Stimulated activated CD8-positive, alpha-beta memory T cell treated with anti-CD3 and anti-CD28 coated beads, Interleukin-15, amount 100 ng/mL, for 48 hours (primary cell): ENCODE results near the gene MAP3K4.
A peak's percentile ranks its signal among the peaks of the same experiment; 100 is the strongest.

Experiments
- DNase-seq, 2 donors: peaks; one replicate each; pipeline ENCODE4 v3.0.0-alpha.2; 2020; ENCODE audit warnings: low read depth in 2 of 2

Gene MAP3K4

GRCh38 chr6:161037873-161038228 is 46.3 kb downstream of the MAP3K4 start:
- DNase-seq, result no peak

GRCh38 chr6:161038229-161039031 is 46.9 kb downstream of the MAP3K4 start:
- DNase-seq, result peak in 1 of 2 donors; percentile 1

- no peak for DNase-seq
Observed at GRCh38 chr6:161041274-161041673, 49.7 kb downstream of the MAP3K4 start.

DNA sequence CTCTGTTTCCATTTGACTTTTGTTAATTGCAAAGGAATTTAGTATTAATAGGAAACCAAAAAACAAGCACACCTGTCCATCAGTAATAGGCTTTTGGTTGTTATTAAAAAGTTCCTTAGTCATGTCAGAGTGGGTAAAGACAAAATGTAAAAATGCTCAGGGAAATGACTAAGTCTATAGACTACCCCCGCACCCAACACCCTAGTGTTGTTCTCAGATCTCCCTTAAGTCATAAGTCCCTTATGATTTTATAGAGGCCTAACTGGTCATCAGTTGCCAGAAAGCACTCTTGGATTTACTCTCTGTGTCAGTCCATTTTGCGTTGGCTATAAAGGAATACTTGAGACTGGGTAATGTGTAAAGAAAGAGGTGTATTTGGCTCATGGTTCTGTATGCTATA is 52.8 kb downstream of the MAP3K4 start:
- DNase-seq, result no peak

DNA sequence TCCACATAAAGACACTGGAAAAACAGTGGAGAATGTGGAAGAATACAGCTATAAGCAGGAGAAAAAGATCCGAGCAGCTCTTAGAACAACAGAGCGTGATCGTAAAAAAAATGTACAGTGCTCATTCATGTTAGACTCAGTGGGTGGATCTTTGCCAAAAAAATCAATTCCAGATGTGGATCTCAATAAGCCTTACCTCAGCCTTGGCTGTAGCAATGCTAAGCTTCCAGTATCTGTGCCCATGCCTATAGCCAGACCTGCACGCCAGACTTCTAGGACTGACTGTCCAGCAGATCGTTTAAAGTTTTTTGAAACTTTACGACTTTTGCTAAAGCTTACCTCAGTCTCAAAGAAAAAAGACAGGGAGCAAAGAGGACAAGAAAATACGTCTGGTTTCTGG is 57.1 kb downstream of the MAP3K4 start:
- DNase-seq, result no peak

DNA sequence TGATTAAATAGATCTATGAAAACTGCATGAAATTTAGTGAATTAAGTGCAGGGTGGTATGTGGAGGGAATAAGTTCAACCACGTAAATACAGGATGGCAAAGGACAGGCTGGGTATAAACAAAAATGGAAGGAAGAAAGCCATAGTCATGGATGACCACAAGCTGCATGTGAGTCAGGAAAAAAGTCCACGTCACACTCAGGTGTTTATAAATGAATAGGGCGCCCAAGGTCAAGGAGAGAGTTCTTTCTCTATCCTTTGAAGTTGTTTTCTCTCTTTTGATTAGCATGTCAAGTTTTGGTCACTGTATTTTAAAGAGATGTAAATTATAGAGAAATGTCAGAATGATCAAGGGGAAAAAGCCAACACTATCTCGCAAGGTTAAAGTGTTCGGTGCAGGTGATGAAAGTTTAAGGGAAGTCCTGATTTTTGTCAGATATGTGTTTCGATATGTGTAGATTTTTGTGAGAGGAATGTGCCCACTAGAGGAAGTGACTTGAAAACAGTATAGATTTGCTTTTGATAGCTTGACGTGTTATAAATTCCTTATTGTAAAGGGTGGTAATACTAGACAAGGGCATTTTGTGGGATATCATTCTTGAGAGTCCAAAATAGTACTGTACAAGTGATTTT is 58.7 kb downstream of the MAP3K4 start:
- no peak for DNase-seq

DNA sequence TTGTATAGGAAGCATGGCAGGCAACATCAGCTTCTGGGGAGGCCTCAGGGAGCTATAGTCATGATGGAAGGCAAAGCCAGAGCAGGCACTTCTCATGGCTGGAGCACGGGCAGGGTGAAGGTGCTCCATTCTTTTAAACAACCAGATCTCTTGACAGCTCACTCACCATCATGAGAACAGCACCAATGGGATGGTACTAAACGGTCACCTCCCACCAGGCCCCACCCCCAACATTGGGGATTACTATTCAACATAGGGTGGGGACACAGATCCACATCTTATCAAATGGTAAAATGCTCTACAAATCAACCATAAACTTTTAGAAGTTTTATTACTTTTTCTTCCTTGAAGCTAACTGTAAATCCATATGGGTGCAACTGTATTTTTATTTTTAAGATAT is 61.5 kb downstream of the MAP3K4 start:
- no peak for DNase-seq

DNA sequence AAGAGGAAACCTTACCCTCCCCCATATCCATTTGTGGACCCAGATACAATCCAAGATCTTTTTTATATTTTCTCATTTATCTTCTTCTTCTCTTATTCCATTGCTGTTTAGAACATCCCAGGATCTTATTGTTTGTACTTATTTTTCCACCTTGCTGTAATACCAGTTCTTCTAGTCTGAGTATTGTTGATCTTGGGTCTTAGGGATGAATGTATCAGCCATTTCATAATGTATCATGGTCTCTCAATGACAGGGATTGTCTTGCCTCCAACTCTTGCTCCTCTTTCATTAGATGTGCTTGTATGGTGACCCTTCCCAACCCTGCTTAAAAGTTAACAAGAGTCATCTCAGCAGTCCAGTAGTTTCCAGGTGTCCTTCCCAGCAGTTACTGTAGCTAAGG is 63.3 kb downstream of the MAP3K4 start:
- no peak for DNase-seq

- no peak for DNase-seq
Observed at GRCh38 chr6:161056451-161056850, 64.9 kb downstream of the MAP3K4 start.

DNA sequence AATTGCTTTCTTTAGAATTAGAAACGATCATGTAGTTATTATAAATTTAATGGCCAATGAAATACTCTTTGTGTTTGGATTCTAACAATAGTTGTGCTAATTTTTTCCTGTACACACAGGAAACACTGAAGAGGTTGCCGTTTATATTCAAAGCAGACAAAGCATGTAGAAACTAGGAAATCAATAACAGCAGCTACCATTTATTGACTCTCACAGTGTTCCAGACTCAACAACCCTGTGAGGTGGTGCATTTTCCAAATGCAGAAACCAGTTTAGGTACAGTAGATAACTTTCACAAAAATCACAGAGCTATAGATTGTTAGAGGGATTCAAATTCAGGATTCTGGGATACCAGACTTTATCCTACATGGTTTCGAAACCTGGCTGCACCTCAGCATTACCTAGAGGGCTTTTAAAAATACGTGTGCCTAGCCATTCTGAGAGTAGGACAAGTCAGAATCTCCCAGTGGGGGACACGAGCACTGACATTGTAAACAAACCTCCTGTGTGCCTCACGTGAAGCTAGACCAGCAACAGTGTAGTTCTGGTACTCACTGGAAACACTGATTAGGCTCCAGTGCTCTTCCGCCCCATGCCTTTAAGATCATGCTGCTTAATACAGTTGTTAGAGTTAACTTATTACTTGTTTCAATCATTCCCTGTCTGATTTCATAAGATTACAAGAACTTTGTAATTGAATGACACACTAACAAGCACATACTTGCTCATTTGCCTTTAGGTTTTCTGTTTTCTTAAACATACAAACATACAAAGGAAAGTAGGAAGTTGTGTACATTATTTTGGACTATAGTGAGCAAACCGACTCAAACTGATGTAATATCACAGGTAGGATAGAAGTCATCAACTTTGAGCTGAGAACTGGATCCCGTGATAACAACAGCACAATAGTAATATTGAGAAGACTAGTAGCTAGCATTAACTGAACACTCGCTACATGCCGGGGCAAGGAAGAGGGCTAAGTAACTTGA is 65.8 kb downstream of the MAP3K4 start:
- DNase-seq, result no peak

DNA sequence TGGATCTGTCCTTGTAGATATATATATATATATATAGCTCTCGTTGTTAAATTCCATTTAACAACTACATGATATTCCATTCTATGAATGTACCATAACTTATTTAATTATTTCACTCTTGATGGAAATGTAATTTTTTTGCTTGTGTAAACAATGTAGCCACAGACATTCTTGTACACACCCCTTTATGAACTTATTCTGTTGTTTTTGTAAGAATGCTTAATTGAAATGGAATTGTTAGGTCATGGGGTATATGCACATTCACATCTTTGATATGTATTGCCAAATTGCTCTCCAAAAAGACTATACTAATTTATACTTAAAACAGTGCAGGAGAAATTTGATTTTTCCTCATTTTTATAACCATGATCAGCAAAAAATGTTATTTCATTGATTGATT is 67.2 kb downstream of the MAP3K4 start:
- no peak for DNase-seq

- DNase-seq, result no peak
Observed at GRCh38 chr6:161061576-161061975, 70.0 kb downstream of the MAP3K4 start.

DNA sequence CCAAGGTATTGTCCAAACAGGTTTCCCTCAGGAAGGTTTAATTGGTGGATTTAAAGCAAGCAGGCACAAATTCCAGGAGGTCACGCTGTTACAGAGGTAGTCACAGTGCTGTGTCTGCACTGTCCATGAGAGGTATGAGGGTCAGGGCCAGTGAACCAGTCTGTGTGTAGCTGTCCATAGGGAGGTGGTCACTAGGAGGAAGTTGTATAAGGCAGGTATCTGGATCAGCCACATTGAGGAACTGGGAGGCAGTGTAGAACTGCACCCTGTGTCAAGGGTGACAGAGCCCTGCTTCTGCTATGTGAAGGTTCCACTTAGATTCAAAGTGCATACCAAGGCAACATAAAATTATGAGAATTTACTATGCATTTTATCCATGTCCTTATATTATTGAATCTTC is 73.3 kb downstream of the MAP3K4 start:
- DNase-seq, result no peak

DNA sequence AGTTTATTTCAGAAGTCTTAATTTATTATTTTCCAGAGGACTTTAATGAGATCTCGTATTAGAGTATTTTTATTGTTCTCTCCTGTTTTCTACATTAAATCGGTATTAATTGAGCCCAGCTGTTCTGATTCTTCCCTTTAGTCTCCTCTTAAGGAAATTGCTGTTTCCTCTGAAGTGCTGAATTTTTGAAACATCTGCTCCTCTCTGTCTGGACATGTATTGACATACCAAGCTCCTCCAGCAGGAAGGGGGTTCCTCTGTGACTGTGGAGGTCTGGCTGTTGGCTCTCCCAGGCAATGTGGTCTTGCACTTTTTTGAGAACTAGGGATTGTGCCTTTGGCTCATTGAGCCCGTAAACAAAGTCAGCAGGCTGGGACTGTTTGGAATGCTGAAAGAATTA is 74.9 kb downstream of the MAP3K4 start:
- DNase-seq, result no peak

- DNase-seq, result no peak
Observed at GRCh38 chr6:161067749-161068148, 76.2 kb downstream of the MAP3K4 start.

- DNase-seq, result no peak
Observed at GRCh38 chr6:161068321-161068741, 76.8 kb downstream of the MAP3K4 start.

DNA sequence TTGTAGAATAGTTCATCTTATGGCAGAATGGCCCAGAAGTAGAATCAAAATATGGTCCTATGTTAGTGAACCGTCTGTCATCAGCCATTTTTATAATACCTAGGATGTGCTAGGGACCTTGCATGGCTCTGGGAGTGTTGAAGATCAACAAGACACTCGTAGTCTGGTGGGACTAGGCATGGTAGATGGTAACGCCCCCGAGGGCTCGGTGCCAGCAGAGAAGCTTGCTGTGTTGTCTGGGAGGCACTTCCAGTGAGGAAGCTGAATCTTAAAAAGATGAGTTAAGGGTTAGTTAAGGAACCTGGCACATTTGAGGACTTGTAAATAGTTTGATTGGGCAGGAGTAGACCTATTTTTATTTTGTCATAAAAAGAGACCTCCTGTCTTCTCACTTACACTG is 82.4 kb downstream of the MAP3K4 start:
- no peak for DNase-seq

DNA sequence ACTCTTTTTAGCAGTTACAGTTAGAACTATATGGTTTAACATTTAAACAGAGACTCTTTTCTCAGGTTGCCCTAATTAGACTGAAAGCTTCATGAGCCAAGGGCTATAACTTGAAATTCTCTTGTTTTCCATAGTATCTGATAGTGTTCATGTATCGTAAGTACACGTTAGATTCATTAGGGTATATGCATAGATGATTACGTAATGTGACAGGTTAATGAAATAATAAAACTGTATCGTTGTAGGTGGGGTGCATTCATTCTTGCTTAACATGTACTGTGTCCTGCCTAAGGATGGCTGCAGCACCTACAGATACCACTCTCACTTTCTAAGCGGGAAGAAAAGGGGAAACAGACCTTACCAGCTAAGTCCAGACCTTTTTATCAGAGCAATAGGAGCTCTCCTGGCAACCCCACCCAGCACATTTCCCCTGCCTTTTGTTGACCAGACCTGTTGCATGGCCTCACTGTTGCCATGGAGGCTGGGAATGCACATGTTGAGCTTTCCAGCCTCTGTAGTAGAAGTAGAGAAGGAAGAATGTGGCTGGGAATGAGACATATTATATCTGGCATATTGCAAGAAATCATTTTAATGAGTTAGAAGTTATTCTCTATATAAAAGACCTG is 83.0 kb downstream of the MAP3K4 start:
- no peak for DNase-seq

DNA sequence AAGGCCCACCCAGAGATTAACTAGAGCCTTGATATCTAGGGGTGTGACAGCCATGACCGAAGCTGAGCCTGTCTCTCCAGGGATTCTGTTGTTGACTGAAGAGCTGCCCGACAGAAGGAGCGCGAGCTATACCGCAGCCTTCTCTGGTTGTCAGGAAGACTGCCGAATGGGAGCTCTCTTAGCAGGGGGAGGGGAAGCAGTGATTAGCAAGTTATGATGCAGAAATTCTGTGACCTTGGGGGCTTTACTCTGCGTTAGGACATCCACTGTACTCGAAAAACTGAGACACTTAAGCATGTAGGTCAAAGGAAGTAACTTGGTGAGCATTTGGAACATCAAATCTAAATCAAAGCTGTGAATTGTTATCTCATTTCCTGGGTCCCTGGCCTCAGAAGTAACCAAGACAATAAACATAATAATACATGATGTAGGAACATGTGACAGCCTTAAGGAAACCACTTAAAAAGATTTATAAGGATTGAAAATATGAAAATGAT is 84.7 kb downstream of the MAP3K4 start:
- no peak for DNase-seq

DNA sequence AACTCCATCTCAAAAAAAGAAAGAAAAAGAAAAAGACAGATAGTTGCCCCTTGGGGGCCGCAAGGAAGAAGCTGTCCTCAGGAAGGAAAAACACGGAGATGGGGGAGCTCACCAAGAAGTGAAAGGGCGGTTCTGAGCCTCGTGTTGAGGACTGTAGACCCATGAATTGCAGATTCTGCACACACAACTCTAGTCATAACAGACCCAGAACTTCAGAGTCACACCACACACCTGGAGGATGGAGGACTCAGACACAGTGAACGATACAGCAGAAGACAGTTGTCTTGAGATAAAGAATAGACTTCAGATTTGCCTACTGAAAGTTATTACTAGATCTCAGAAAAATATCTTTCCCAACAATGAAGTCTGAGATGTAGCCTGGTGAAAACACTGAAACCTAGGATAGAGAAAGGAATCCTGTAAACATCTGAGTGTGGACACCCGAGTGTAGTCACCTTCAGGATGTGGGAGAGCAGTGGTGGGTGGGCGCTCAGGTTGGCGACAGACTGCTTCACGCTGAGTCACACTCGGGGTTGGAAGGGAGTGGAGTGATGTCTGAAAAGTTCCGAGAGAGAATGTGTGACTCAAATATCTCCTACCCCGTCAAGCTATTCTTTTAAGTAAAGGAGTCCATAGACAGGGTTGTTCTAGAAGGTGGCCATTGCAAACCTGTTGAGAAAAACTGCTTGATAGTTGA is 88.1 kb downstream of the MAP3K4 start:
- DNase-seq, result peak; percentile 47 to 67
